ENCODE results near the gene NYNRIN.

Gene NYNRIN

GRCh38 chr14:24415421-24416253, 16.8 kb downstream of the NYNRIN start:
- DNase-seq (ENCODE audit: low read depth) = no peak

- no peak for DNase-seq (ENCODE audit: low read depth)
Observed at GRCh38 chr14:24416254-24416931, 17.6 kb downstream of the NYNRIN start.

- no peak for DNase-seq (ENCODE audit: low read depth)
Observed at GRCh38 chr14:24416932-24417619, 18.3 kb downstream of the NYNRIN start.

GRCh38 chr14:24417832-24418491, 19.2 kb downstream of the NYNRIN start:
- DNase-seq (ENCODE audit: low read depth) = no peak

- DNase-seq (ENCODE audit: low read depth) = no peak
Observed at GRCh38 chr14:24418492-24418873, 19.7 kb downstream of the NYNRIN start.

- DNase-seq (ENCODE audit: low read depth) = no peak
Observed at GRCh38 chr14:24422261-24422660, 23.5 kb downstream of the NYNRIN start.

GRCh38 chr14:24422694-24423601, 24.1 kb downstream of the NYNRIN start:
- DNase-seq (ENCODE audit: low read depth) = no peak

GRCh38 chr14:24425704-24426103, 26.9 kb downstream of the NYNRIN start:
- DNase-seq (ENCODE audit: low read depth) = peak; percentile 92

- DNase-seq (ENCODE audit: low read depth) = no peak
Observed at GRCh38 chr14:24426150-24426911, 27.5 kb downstream of the NYNRIN start.

GRCh38 chr14:24426912-24427536, 28.2 kb downstream of the NYNRIN start:
- DNase-seq (ENCODE audit: low read depth) = no peak

GRCh38 chr14:24427537-24428508, 29.0 kb downstream of the NYNRIN start:
- no peak for DNase-seq (ENCODE audit: low read depth)

GRCh38 chr14:24428628-24429394, 30.0 kb downstream of the NYNRIN start:
- no peak for DNase-seq (ENCODE audit: low read depth)

GRCh38 chr14:24429395-24430142, 30.8 kb downstream of the NYNRIN start, which contains the start of the genes CBLN3 and KHNYN:
CBLN3 (minus strand) TSS chr14:24429668; CDS start chr14:24429054, 614 bp downstream.
KHNYN (plus strand) TSS chr14:24429954; CDS start chr14:24430731, 777 bp downstream.
- DNase-seq (ENCODE audit: low read depth) = peak; percentile 92

- peak; percentile 68 for DNase-seq (ENCODE audit: low read depth)
Observed at GRCh38 chr14:24430143-24430681, 31.4 kb downstream of the NYNRIN start.

GRCh38 chr14:24430682-24431568, 32.1 kb downstream of the NYNRIN start:
- DNase-seq (ENCODE audit: low read depth) = peak; percentile 60

Measured in iris pigment epithelial cell (primary cell).